ENCODE results near the gene F2R.
"Not testable (repeated sequence)": the region's sequence is repeated elsewhere in the genome, so short reads cannot be mapped to it uniquely, and the experiment has no call there.

F2R gene

GRCh38 chr5:76741506-76741905, 25.6 kb downstream of the F2R start:
- H3K4me1 ChIP-seq (ENCODE audit: insufficient read depth, low read length); H3K27ac ChIP-seq (ENCODE audit: low read depth, low read length); H3K9ac ChIP-seq (ENCODE audit: low read depth, low read length); H3K27me3 ChIP-seq (ENCODE audit: insufficient read depth, low read length); H3K9me3 ChIP-seq (ENCODE audit: insufficient read depth, low read depth, low read length); H3K4me3 ChIP-seq (ENCODE audit: low read length); H3K36me3 ChIP-seq (ENCODE audit: insufficient read depth, low read length): not testable (repeated sequence)
- 95% methylated on average over 3 of the region's 4 CpGs for WGBS

- peaks cover 6% of the 10 kb centered on the region for H3K4me1 ChIP-seq (ENCODE audit: insufficient read depth, low read length)
- 82% methylated on average over 4 of the region's 4 CpGs for WGBS
Observed at GRCh38 chr5:76742583-76742982, 26.7 kb downstream of the F2R start.

GRCh38 chr5:76744632-76745031, 28.7 kb downstream of the F2R start:
- Histone ChIP-seq H3K27ac (ENCODE audit: low read depth, low read length) (no peak overlapping the region), H3K36me3 (ENCODE audit: insufficient read depth, low read length) (no peaks in the 10 kb centered on the region), H3K9ac (ENCODE audit: low read depth, low read length) (no peak overlapping the region), H3K9me3 (ENCODE audit: insufficient read depth, low read depth, low read length) (no peaks in the 10 kb centered on the region), H3K4me3 (ENCODE audit: low read length) (no peak overlapping the region), H3K4me1 (ENCODE audit: insufficient read depth, low read length) (peaks cover 3% of the 10 kb centered on the region), H3K27me3 (ENCODE audit: insufficient read depth, low read length) (no peaks in the 10 kb centered on the region)
- WGBS = 70% methylated on average over 2 of the region's 2 CpGs

More at GRCh38 chr5:76742583-76742982, 26.7 kb downstream of the F2R start:
- Histone ChIP-seq H3K27me3 (ENCODE audit: insufficient read depth, low read length) (no peaks in the 10 kb centered on the region), H3K9ac (ENCODE audit: low read depth, low read length) (no peak overlapping the region), H3K9me3 (ENCODE audit: insufficient read depth, low read depth, low read length) (no peaks in the 10 kb centered on the region), H3K27ac (ENCODE audit: low read depth, low read length) (no peak overlapping the region), H3K4me3 (ENCODE audit: low read length) (no peak overlapping the region), H3K36me3 (ENCODE audit: insufficient read depth, low read length) (no peaks in the 10 kb centered on the region)

- Histone ChIP-seq H3K9me3 (ENCODE audit: insufficient read depth, low read depth, low read length) (no peaks in the 10 kb centered on the region), H3K27ac (ENCODE audit: low read depth, low read length) (no peak overlapping the region), H3K4me3 (ENCODE audit: low read length) (no peak overlapping the region), H3K36me3 (ENCODE audit: insufficient read depth, low read length) (no peaks in the 10 kb centered on the region), H3K4me1 (ENCODE audit: insufficient read depth, low read length) (peaks cover 3% of the 10 kb centered on the region), H3K27me3 (ENCODE audit: insufficient read depth, low read length) (no peaks in the 10 kb centered on the region), H3K9ac (ENCODE audit: low read depth, low read length) (no peak overlapping the region)
- WGBS = 83% methylated on average over 3 of the region's 3 CpGs
Observed at GRCh38 chr5:76745670-76746069, 29.7 kb downstream of the F2R start.

- Histone ChIP-seq H3K27ac (ENCODE audit: low read depth, low read length) (no peak overlapping the region), H3K36me3 (ENCODE audit: insufficient read depth, low read length) (no peaks in the 10 kb centered on the region), H3K27me3 (ENCODE audit: insufficient read depth, low read length) (no peaks in the 10 kb centered on the region), H3K4me1 (ENCODE audit: insufficient read depth, low read length) (peaks cover 3% of the 10 kb centered on the region), H3K4me3 (ENCODE audit: low read length) (no peak overlapping the region), H3K9me3 (ENCODE audit: insufficient read depth, low read depth, low read length) (no peaks in the 10 kb centered on the region), H3K9ac (ENCODE audit: low read depth, low read length) (no peak overlapping the region)
- WGBS = 100% methylated on average over 1 of the region's 2 CpGs
Observed at GRCh38 chr5:76746677-76747076, 30.8 kb downstream of the F2R start.

- H3K36me3 ChIP-seq (ENCODE audit: insufficient read depth, low read length) = no peaks in the 10 kb centered on the region
- WGBS = 95% methylated on average over 13 of the region's 13 CpGs
- H3K9me3 ChIP-seq (ENCODE audit: insufficient read depth, low read depth, low read length) = no peaks in the 10 kb centered on the region
- no peak overlapping the region for H3K9ac ChIP-seq (ENCODE audit: low read depth, low read length)
- no peaks in the 10 kb centered on the region for H3K27me3 ChIP-seq (ENCODE audit: insufficient read depth, low read length)
- H3K4me3 ChIP-seq (ENCODE audit: low read length) = no peak overlapping the region
- H3K27ac ChIP-seq (ENCODE audit: low read depth, low read length) = no peak overlapping the region
- H3K4me1 ChIP-seq (ENCODE audit: insufficient read depth, low read length) = peaks cover 2% of the 10 kb centered on the region
Observed at GRCh38 chr5:76747706-76748105, 31.8 kb downstream of the F2R start.

GRCh38 chr5:76751291-76751690, 35.4 kb downstream of the F2R start:
- no peak overlapping the region for H3K4me3 ChIP-seq (ENCODE audit: low read length)
- H3K9me3 ChIP-seq (ENCODE audit: insufficient read depth, low read depth, low read length) = no peaks in the 10 kb centered on the region
- no peaks in the 10 kb centered on the region for H3K4me1 ChIP-seq (ENCODE audit: insufficient read depth, low read length)
- 94% methylated on average over 5 of the region's 5 CpGs for WGBS
- H3K9ac ChIP-seq (ENCODE audit: low read depth, low read length) = no peak overlapping the region
- no peaks in the 10 kb centered on the region for H3K27me3 ChIP-seq (ENCODE audit: insufficient read depth, low read length)
- H3K27ac ChIP-seq (ENCODE audit: low read depth, low read length) = no peak overlapping the region
- H3K36me3 ChIP-seq (ENCODE audit: insufficient read depth, low read length) = no peaks in the 10 kb centered on the region

GRCh38 chr5:76754668-76755078, 38.7 kb downstream of the F2R start:
- Histone ChIP-seq H3K9ac (ENCODE audit: low read depth, low read length) (no peak overlapping the region), H3K36me3 (ENCODE audit: insufficient read depth, low read length) (no peaks in the 10 kb centered on the region), H3K4me1 (ENCODE audit: insufficient read depth, low read length) (no peaks in the 10 kb centered on the region), H3K27ac (ENCODE audit: low read depth, low read length) (no peak overlapping the region), H3K27me3 (ENCODE audit: insufficient read depth, low read length) (no peaks in the 10 kb centered on the region), H3K9me3 (ENCODE audit: insufficient read depth, low read depth, low read length) (no peaks in the 10 kb centered on the region), H3K4me3 (ENCODE audit: low read length) (no peak overlapping the region)
- 91% methylated on average over 3 of the region's 3 CpGs for WGBS

- WGBS = 94% methylated on average over 11 of the region's 11 CpGs
- Histone ChIP-seq H3K9me3 (ENCODE audit: insufficient read depth, low read depth, low read length) (no peaks in the 10 kb centered on the region), H3K36me3 (ENCODE audit: insufficient read depth, low read length) (no peaks in the 10 kb centered on the region), H3K4me3 (ENCODE audit: low read length) (no peak overlapping the region), H3K27me3 (ENCODE audit: insufficient read depth, low read length) (no peaks in the 10 kb centered on the region), H3K9ac (ENCODE audit: low read depth, low read length) (no peak overlapping the region), H3K27ac (ENCODE audit: low read depth, low read length) (no peak overlapping the region), H3K4me1 (ENCODE audit: insufficient read depth, low read length) (no peaks in the 10 kb centered on the region)
Observed at GRCh38 chr5:76755779-76756637, 40.1 kb downstream of the F2R start.

- Histone ChIP-seq H3K27ac (ENCODE audit: low read depth, low read length) (no peak overlapping the region), H3K4me3 (ENCODE audit: low read length) (no peak overlapping the region)
- WGBS = 95% methylated on average over 4 of the region's 4 CpGs
Observed at GRCh38 chr5:76757049-76757448, 41.1 kb downstream of the F2R start.

GRCh38 chr5:76761118-76761517, 45.2 kb downstream of the F2R start:
- H3K9me3 ChIP-seq (ENCODE audit: insufficient read depth, low read depth, low read length); H3K4me1 ChIP-seq (ENCODE audit: insufficient read depth, low read length); H3K36me3 ChIP-seq (ENCODE audit: insufficient read depth, low read length); H3K27me3 ChIP-seq (ENCODE audit: insufficient read depth, low read length); H3K9ac ChIP-seq (ENCODE audit: low read depth, low read length); H3K27ac ChIP-seq (ENCODE audit: low read depth, low read length); H3K4me3 ChIP-seq (ENCODE audit: low read length): not testable (repeated sequence)
- 87% methylated on average over 9 of the region's 9 CpGs for WGBS

More at GRCh38 chr5:76757049-76757448, 41.1 kb downstream of the F2R start:
- H3K4me1 ChIP-seq (ENCODE audit: insufficient read depth, low read length) = no peaks in the 10 kb centered on the region
- no peaks in the 10 kb centered on the region for H3K9me3 ChIP-seq (ENCODE audit: insufficient read depth, low read depth, low read length)
- H3K36me3 ChIP-seq (ENCODE audit: insufficient read depth, low read length) = no peaks in the 10 kb centered on the region
- H3K27me3 ChIP-seq (ENCODE audit: insufficient read depth, low read length) = no peaks in the 10 kb centered on the region
- H3K9ac ChIP-seq (ENCODE audit: low read depth, low read length) = no peak overlapping the region

Measured in HUES64 (cell line).